ENCODE results near the gene ATP1B1. TPM values are rescaled to one million over a fixed set of nuclear protein-coding genes. Genes with fewer than 3 reads are reported as not detected.
"Not testable (repeated sequence)": the region's sequence is repeated elsewhere in the genome, so short reads cannot be mapped to it uniquely, and the experiment has no call there.

Gene ATP1B1
- total RNA-seq, 4 donors from 2014 or later = 52.6 to 210 (median 111) TPM

GRCh38 chr1:169122976-169123375 lies 16.5 kb downstream of the ATP1B1 start:
- Histone ChIP-seq H3K4me3 (no peak overlapping the region), H3K27me3 (no peaks in the 10 kb centered on the region), H3K36me3 (no peaks in the 10 kb centered on the region), H3K27ac (no peak overlapping the region), H3K9me3 (no peaks in the 10 kb centered on the region), H3K4me1 (no peaks in the 10 kb centered on the region)
- DNase-seq = no peak
- TF ChIP-seq CTCF (IDR thresholded peaks at IDR 0.05) (no peak), POLR2A (IDR thresholded peaks at IDR 0.05) (no peak)
- intact Hi-C loops (cut with DNase I; ENCODE audit: low total_unique reads) = no loop called here

- no peaks in the 10 kb centered on the region for H3K9me3 ChIP-seq
- no peak overlapping the region for H3K27ac ChIP-seq
- no peaks in the 10 kb centered on the region for H3K4me1 ChIP-seq
- no peak overlapping the region for H3K4me3 ChIP-seq
- H3K36me3 ChIP-seq = no peaks in the 10 kb centered on the region
- DNase-seq = no peak
- TF ChIP-seq CTCF (IDR thresholded peaks at IDR 0.05) (no peak), POLR2A (IDR thresholded peaks at IDR 0.05) (no peak)
- intact Hi-C loops (cut with DNase I; ENCODE audit: low total_unique reads) = no loop called here
- no peaks in the 10 kb centered on the region for H3K27me3 ChIP-seq
These were observed 18.0 kb downstream of the ATP1B1 start for GRCh38 chr1:169124459-169124858.

- H3K4me1 ChIP-seq; H3K27ac ChIP-seq; H3K9me3 ChIP-seq; H3K27me3 ChIP-seq; DNase-seq; intact Hi-C loops (cut with DNase I; ENCODE audit: low total_unique reads); H3K4me3 ChIP-seq; H3K36me3 ChIP-seq: not testable (repeated sequence)
These were observed 19.1 kb downstream of the ATP1B1 start for GRCh38 chr1:169125597-169125996.

GRCh38 chr1:169126335-169126734 lies 19.8 kb downstream of the ATP1B1 start:
- no peak overlapping the region for H3K27ac ChIP-seq
- no peaks in the 10 kb centered on the region for H3K27me3 ChIP-seq
- no peak for TF ChIP-seq POLR2A (IDR thresholded peaks at IDR 0.05)
- TF ChIP-seq CTCF (IDR thresholded peaks at IDR 0.05) = no peak
- H3K4me1 ChIP-seq = no peaks in the 10 kb centered on the region
- intact Hi-C loops (cut with DNase I; ENCODE audit: low total_unique reads) = no loop called here
- H3K9me3 ChIP-seq = no peaks in the 10 kb centered on the region
- no peak for DNase-seq
- no peaks in the 10 kb centered on the region for H3K36me3 ChIP-seq
- H3K4me3 ChIP-seq = no peak overlapping the region

- Histone ChIP-seq H3K27me3 (no peaks in the 10 kb centered on the region), H3K27ac (no peak overlapping the region), H3K36me3 (no peaks in the 10 kb centered on the region), H3K9me3 (no peaks in the 10 kb centered on the region), H3K4me3 (no peak overlapping the region), H3K4me1 (no peaks in the 10 kb centered on the region)
- no peak for TF ChIP-seq CTCF (IDR thresholded peaks at IDR 0.05)
- no peak for TF ChIP-seq POLR2A (IDR thresholded peaks at IDR 0.05)
- intact Hi-C loops (cut with DNase I; ENCODE audit: low total_unique reads) = no loop called here
- DNase-seq = no peak
These were observed 20.8 kb downstream of the ATP1B1 start for GRCh38 chr1:169127305-169127704.

- no peak for DNase-seq
- no peak for TF ChIP-seq CTCF (IDR thresholded peaks at IDR 0.05)
- no peak for TF ChIP-seq POLR2A (IDR thresholded peaks at IDR 0.05)
- peak overlapping the region in 1 of 2 donors; percentile 61 for H3K27ac ChIP-seq
- no peaks in the 10 kb centered on the region for H3K4me1 ChIP-seq
- intact Hi-C loops (cut with DNase I; ENCODE audit: low total_unique reads) = no loop called here
- no peaks in the 10 kb centered on the region for H3K9me3 ChIP-seq
- H3K36me3 ChIP-seq = no peaks in the 10 kb centered on the region
- no peaks in the 10 kb centered on the region for H3K27me3 ChIP-seq
- no peak overlapping the region for H3K4me3 ChIP-seq
These were observed 22.1 kb downstream of the ATP1B1 start for GRCh38 chr1:169128562-169128961.
